Esophagus squamous epithelium (tissue), 4 donors: ENCODE measurements around the gene MYH10.

ENCODE experiments used
- POLR2A ChIP-seq, 4 donors: fragments of 450-650 bp; IDR thresholded peaks; one replicate each; pipeline ENCODE4 v1.6.1; 2017; ENCODE audit warnings: antibody characterized with exemption in 4 of 4, mild to moderate bottlenecking in 4 of 4, moderate library complexity in 3 of 4
- TF ChIP-seq, protein P1 (sequence below), 6 experiments: fragments of 450-650 bp in 4 of 6; fragments of 200-600 bp in 2 of 6; sonication (generic) in 2 of 6; IDR thresholded peaks; one replicate each; pipeline ENCODE4 v1.5.1; 2016 to 2019; ENCODE audit warnings: antibody characterized with exemption in 6 of 6, mild to moderate bottlenecking in 4 of 6, moderate library complexity in 4 of 6

DNA sequence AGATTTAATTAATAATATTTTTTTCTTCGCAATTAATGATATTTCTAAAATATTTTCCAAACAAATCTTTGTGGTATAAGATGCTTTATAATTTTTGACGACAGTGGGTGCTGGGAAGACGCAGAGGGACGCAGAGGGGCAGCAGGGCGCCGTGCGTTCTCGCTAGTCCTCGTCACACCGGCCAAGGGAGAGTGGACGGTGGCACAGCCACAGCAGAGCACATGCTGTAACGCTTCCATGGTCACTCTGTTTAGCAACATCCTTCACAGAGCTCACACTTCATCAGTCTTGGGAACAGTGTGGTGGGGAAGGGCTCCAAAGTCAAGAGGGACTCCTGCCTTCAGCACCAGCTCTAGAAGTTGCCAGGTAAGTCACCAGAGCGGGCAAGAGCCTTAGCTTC lies 134.4 kb downstream of the MYH10 start:
- TF ChIP-seq, protein P1, sequence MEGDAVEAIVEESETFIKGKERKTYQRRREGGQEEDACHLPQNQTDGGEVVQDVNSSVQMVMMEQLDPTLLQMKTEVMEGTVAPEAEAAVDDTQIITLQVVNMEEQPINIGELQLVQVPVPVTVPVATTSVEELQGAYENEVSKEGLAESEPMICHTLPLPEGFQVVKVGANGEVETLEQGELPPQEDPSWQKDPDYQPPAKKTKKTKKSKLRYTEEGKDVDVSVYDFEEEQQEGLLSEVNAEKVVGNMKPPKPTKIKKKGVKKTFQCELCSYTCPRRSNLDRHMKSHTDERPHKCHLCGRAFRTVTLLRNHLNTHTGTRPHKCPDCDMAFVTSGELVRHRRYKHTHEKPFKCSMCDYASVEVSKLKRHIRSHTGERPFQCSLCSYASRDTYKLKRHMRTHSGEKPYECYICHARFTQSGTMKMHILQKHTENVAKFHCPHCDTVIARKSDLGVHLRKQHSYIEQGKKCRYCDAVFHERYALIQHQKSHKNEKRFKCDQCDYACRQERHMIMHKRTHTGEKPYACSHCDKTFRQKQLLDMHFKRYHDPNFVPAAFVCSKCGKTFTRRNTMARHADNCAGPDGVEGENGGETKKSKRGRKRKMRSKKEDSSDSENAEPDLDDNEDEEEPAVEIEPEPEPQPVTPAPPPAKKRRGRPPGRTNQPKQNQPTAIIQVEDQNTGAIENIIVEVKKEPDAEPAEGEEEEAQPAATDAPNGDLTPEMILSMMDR (IDR thresholded peaks at IDR 0.05) = no peak
- no peak for TF ChIP-seq POLR2A (IDR thresholded peaks at IDR 0.05)
